Mesendoderm (in vitro differentiated cells): ENCODE results near the gene HOXA9.

Experiments used
- DNase-seq: peaks from one replicate; pipeline ENCODE4 v3.0.0; 2013
- H2AK5ac ChIP-seq: 2 replicates; pipeline ENCODE4 v1.6.1; 2013; ENCODE audit warnings: low read length, inconsistent platforms
- H2BK120ac ChIP-seq: 2 replicates; pipeline ENCODE4 v1.6.1; 2013; ENCODE audit warnings: low read depth, mild to moderate bottlenecking, low read length, moderate library complexity, mixed read lengths
- H2BK15ac ChIP-seq: replicated peaks from 2 replicates; pipeline ENCODE4 v1.6.1; 2013; ENCODE audit warnings: low read depth, mild to moderate bottlenecking, moderate library complexity
- H2BK5ac ChIP-seq: 2 replicates; pipeline ENCODE4 v1.6.1; 2013; ENCODE audit warnings: low read length, inconsistent platforms
- H3K18ac ChIP-seq: 2 replicates; pipeline ENCODE4 v1.6.1; 2013; ENCODE audit warnings: mild to moderate bottlenecking, low read length, mixed read lengths
- H3K23ac ChIP-seq: one replicate; pipeline ENCODE4 v1.6.1; 2013; ENCODE audit warnings: low read length
- H3K27ac ChIP-seq: 2 replicates; pipeline ENCODE4 v1.5.1; 2013; ENCODE audit warnings: low read depth, mild to moderate bottlenecking, inconsistent platforms, low read length, moderate library complexity
- H3K27me3 ChIP-seq: 2 replicates; pipeline ENCODE4 v1.6.1; 2013; ENCODE audit warnings: low read length, control low read depth, mild to moderate bottlenecking, inconsistent platforms; ENCODE audit not compliant: insufficient read depth, poor library complexity
- H3K36me3 ChIP-seq: 2 replicates; pipeline ENCODE4 v1.6.1; 2013; ENCODE audit warnings: low read length, inconsistent platforms; ENCODE audit not compliant: control insufficient read depth, insufficient read depth
- H3K4ac ChIP-seq: one replicate; pipeline ENCODE4 v1.6.1; 2013; ENCODE audit warnings: low read depth, mild to moderate bottlenecking, low read length, moderate library complexity
- H3K4me1 ChIP-seq: 2 replicates; pipeline ENCODE4 v1.6.1; 2013; ENCODE audit warnings: low read depth, low read length, inconsistent platforms; ENCODE audit not compliant: control insufficient read depth
- H3K4me2 ChIP-seq: 2 replicates; pipeline ENCODE4 v1.6.1; 2013; ENCODE audit warnings: low read length
- H3K4me3 ChIP-seq: 2 replicates; pipeline ENCODE4 v1.5.1; 2013; ENCODE audit warnings: mild to moderate bottlenecking, low read length
- H3K56ac ChIP-seq: one replicate; pipeline ENCODE4 v1.6.1; 2013; ENCODE audit warnings: low read length
- H3K79me1 ChIP-seq: 2 replicates; pipeline ENCODE4 v1.6.1; 2013; ENCODE audit warnings: low read length, inconsistent platforms
- H3K79me2 ChIP-seq: 2 replicates; pipeline ENCODE4 v1.6.1; 2013; ENCODE audit warnings: mild to moderate bottlenecking, low read length; ENCODE audit not compliant: control insufficient read depth, insufficient read depth
- H3K9ac ChIP-seq: 2 replicates; pipeline ENCODE4 v1.6.1; 2013; ENCODE audit warnings: low read length, inconsistent platforms
- H4K5ac ChIP-seq: one replicate; pipeline ENCODE4 v1.6.1; 2013; ENCODE audit warnings: low read length
- H4K8ac ChIP-seq: one replicate; pipeline ENCODE4 v1.6.1; 2013; ENCODE audit warnings: low read depth, mild to moderate bottlenecking, control low read depth, low read length, moderate library complexity
- WGBS: extraction: QIAGEN DNeasy Blood & Tissue Kit; methylation state at CpG from one replicate; pipeline ENCODE4 v1.1.7; 2013; ENCODE audit warnings: low lambda C conversion rate, missing lambda C conversion rate; ENCODE audit not compliant: insufficient coverage; ENCODE audit errors: extremely low coverage; 5-methylcytosine and 5-hydroxymethylcytosine counted together

The HOXA9 gene

GRCh38 chr7:27164045-27164366 lies 1.3 kb downstream of the HOXA9 start:
- Histone ChIP-seq H3K18ac (no peak overlapping the region), H3K79me1 (no peaks in the 10 kb centered on the region), H3K4me3 (no peak overlapping the region), H4K5ac (no peak overlapping the region), H3K4me2 (no peak overlapping the region), H3K56ac (no peak overlapping the region), H3K79me2 (no peaks in the 10 kb centered on the region), H2BK120ac (no peak overlapping the region), H2AK5ac (no peak overlapping the region), H3K9ac (no peak overlapping the region), H3K27me3 (peaks cover 88% of the 10 kb centered on the region), H2BK15ac (no peak overlapping the region), H4K8ac (no peak overlapping the region), H3K23ac (no peak overlapping the region), H3K27ac (no peak overlapping the region), H2BK5ac (no peak overlapping the region), H3K4me1 (no peaks in the 10 kb centered on the region), H3K4ac (no peak overlapping the region), H3K36me3 (no peaks in the 10 kb centered on the region)
- no CpG with 5 or more reads among the region's 12 CpGs for WGBS
- DNase-seq: no peak

- DNase-seq: no peak
- no peak overlapping the region for H2BK5ac ChIP-seq
- no peak overlapping the region for H3K4me2 ChIP-seq
- no CpG with 5 or more reads among the region's 24 CpGs for WGBS
- peaks cover 89% of the 10 kb centered on the region for H3K27me3 ChIP-seq
- H4K5ac ChIP-seq: no peak overlapping the region
- no peak overlapping the region for H3K9ac ChIP-seq
- no peak overlapping the region for H2BK15ac ChIP-seq
- H2AK5ac ChIP-seq: no peak overlapping the region
- no peaks in the 10 kb centered on the region for H3K79me1 ChIP-seq
- no peak overlapping the region for H3K23ac ChIP-seq
- no peaks in the 10 kb centered on the region for H3K79me2 ChIP-seq
- H3K36me3 ChIP-seq: no peaks in the 10 kb centered on the region
- no peak overlapping the region for H4K8ac ChIP-seq
- no peak overlapping the region for H3K18ac ChIP-seq
- no peak overlapping the region for H3K4ac ChIP-seq
- no peaks in the 10 kb centered on the region for H3K4me1 ChIP-seq
- H3K27ac ChIP-seq: no peak overlapping the region
- no peak overlapping the region for H3K56ac ChIP-seq
- no peak overlapping the region for H2BK120ac ChIP-seq
- H3K4me3 ChIP-seq: no peak overlapping the region
These were observed 1.9 kb downstream of the HOXA9 start for GRCh38 chr7:27163288-27164044.

- H3K36me3 ChIP-seq: no peaks in the 10 kb centered on the region
- no peak overlapping the region for H4K8ac ChIP-seq
- no peak overlapping the region for H3K4ac ChIP-seq
- no peaks in the 10 kb centered on the region for H3K79me1 ChIP-seq
- H3K27me3 ChIP-seq: peaks cover 89% of the 10 kb centered on the region
- H2AK5ac ChIP-seq: no peak overlapping the region
- H2BK120ac ChIP-seq: no peak overlapping the region
- WGBS: no CpG with 5 or more reads among the region's 7 CpGs
- H3K9ac ChIP-seq: no peak overlapping the region
- no peak overlapping the region for H3K18ac ChIP-seq
- H3K4me3 ChIP-seq: no peak overlapping the region
- no peak overlapping the region for H3K23ac ChIP-seq
- H3K4me1 ChIP-seq: no peaks in the 10 kb centered on the region
- H4K5ac ChIP-seq: no peak overlapping the region
- H3K79me2 ChIP-seq: no peaks in the 10 kb centered on the region
- no peak overlapping the region for H2BK5ac ChIP-seq
- H3K27ac ChIP-seq: no peak overlapping the region
- no peak overlapping the region for H3K56ac ChIP-seq
- H2BK15ac ChIP-seq: no peak overlapping the region
- H3K4me2 ChIP-seq: no peak overlapping the region
- DNase-seq: no peak
These were observed 2.6 kb downstream of the HOXA9 start for GRCh38 chr7:27162561-27163287.

DNA sequence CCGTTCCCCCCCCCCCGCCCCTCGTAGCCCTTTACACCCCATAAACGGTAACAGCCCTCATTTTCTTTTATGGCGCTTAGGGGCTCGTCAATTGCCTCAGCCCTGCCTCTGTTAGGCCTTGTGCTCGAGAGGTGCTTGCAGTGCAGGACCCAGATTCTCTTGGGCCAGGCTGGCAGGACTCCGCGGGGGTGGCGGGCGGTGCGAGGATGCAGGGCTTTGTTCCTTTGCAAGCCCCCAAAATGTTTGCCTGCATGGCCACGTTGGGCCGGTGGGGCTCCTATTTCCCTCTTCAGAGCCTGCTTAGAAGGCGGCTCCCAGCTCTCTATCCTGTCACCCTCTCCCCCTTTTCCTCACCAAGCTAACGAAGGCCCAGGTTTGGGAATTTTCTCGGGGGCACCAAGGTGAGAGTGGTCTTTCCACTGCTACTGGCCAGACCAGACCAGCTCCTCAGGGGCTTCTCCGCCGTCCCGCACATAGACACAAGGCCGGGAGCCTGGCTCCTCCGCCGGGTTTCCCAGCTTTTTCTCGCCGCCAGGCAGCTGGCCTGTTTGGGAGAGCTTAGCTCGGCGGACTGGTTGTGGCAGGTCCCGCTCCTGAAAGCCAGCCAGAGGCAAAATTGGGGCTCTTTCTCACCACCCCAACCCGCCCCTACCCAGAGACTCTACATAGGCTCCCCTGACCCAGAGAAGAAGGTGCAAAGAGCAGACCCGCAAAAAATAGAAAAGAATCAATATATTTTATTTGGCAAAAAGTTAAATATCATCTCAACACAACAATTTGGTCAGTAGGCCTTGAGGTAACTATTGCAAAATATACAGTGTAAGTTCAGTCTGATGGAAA lies 3.4 kb downstream of the HOXA9 start:
- H4K8ac ChIP-seq: no peak overlapping the region
- no peaks in the 10 kb centered on the region for H3K79me1 ChIP-seq
- no peak overlapping the region for H3K18ac ChIP-seq
- no peak for DNase-seq
- H3K27ac ChIP-seq: no peak overlapping the region
- no peak overlapping the region for H2AK5ac ChIP-seq
- no peak overlapping the region for H3K4ac ChIP-seq
- H3K4me1 ChIP-seq: no peaks in the 10 kb centered on the region
- H3K79me2 ChIP-seq: no peaks in the 10 kb centered on the region
- no peak overlapping the region for H2BK120ac ChIP-seq
- no peak overlapping the region for H4K5ac ChIP-seq
- H2BK15ac ChIP-seq: no peak overlapping the region
- no peak overlapping the region for H3K56ac ChIP-seq
- WGBS: no CpG with 5 or more reads among the region's 30 CpGs
- H3K23ac ChIP-seq: no peak overlapping the region
- no peak overlapping the region for H3K4me2 ChIP-seq
- H2BK5ac ChIP-seq: no peak overlapping the region
- no peak overlapping the region for H3K4me3 ChIP-seq
- no peak overlapping the region for H3K9ac ChIP-seq
- H3K36me3 ChIP-seq: no peaks in the 10 kb centered on the region
- H3K27me3 ChIP-seq: peaks cover 89% of the 10 kb centered on the region

GRCh38 chr7:27161214-27161720 lies 4.1 kb downstream of the HOXA9 start:
- no peak overlapping the region for H2BK5ac ChIP-seq
- H2BK15ac ChIP-seq: no peak overlapping the region
- DNase-seq: no peak
- H3K4me2 ChIP-seq: no peak overlapping the region
- H3K79me2 ChIP-seq: no peaks in the 10 kb centered on the region
- H3K9ac ChIP-seq: no peak overlapping the region
- H2AK5ac ChIP-seq: no peak overlapping the region
- no peak overlapping the region for H3K27ac ChIP-seq
- no peak overlapping the region for H4K5ac ChIP-seq
- H3K27me3 ChIP-seq: peaks cover 89% of the 10 kb centered on the region
- no peak overlapping the region for H3K23ac ChIP-seq
- H3K79me1 ChIP-seq: no peaks in the 10 kb centered on the region
- no peak overlapping the region for H2BK120ac ChIP-seq
- no peak overlapping the region for H3K56ac ChIP-seq
- H3K18ac ChIP-seq: no peak overlapping the region
- WGBS: no CpG with 5 or more reads among the region's 27 CpGs
- no peak overlapping the region for H3K4me3 ChIP-seq
- no peak overlapping the region for H4K8ac ChIP-seq
- no peaks in the 10 kb centered on the region for H3K4me1 ChIP-seq
- no peaks in the 10 kb centered on the region for H3K36me3 ChIP-seq
- H3K4ac ChIP-seq: no peak overlapping the region
